IMR-90 (cell line): Measurements from ENCODE around the gene MBTD1.

Experiments used
- CHD1 ChIP-seq: IDR thresholded peaks from 2 replicates; pipeline ENCODE4 v1.6.1; 2012; ENCODE audit warnings: low read depth, low read length, improper control_type of control experiment
- POLR2A ChIP-seq: IDR thresholded peaks from 2 replicates; pipeline ENCODE4 v1.6.1; 2012; ENCODE audit warnings: mild to moderate bottlenecking, low read depth, low read length
- SMC3 ChIP-seq: fragments of 150-350 bp; IDR thresholded peaks from 2 replicates; pipeline ENCODE4 v1.6.1; 2016; ENCODE audit warnings: low read depth, mild to moderate bottlenecking, antibody characterized with exemption, low read length, moderate library complexity

GRCh38 chr17:51165680-51166197, 94.1 kb downstream of the MBTD1 start:
- TF ChIP-seq POLR2A, result no peak
- no peak for TF ChIP-seq CHD1
- TF ChIP-seq SMC3, result no peak
